ENCODE measurements around the gene DIPK2B.

The DIPK2B gene

GRCh38 chrX:45157647-45158046 lies 43.0 kb downstream of the DIPK2B start:
- DNase-seq (ENCODE audit: low read depth): no peak

- DNase-seq (ENCODE audit: low read depth): no peak
These were observed 46.2 kb downstream of the DIPK2B start for GRCh38 chrX:45154462-45154861.

GRCh38 chrX:45154033-45154360 lies 46.7 kb downstream of the DIPK2B start:
- DNase-seq (ENCODE audit: low read depth): no peak

All from stimulated activated CD8-positive, alpha-beta memory T cell treated with anti-CD3 and anti-CD28 coated beads, Interleukin-12 subunit alpha, Interleukin-12 subunit beta, amount 100 ng/mL, for 4 hours (primary cell).